Nephron progenitor cell (in vitro differentiated cells): Measurements from ENCODE around the gene LRRC66.

Experiments used
- DNase-seq: peaks from one replicate; pipeline ENCODE4 v3.0.0; 2021
- H3K27ac Mint-ChIP-seq: 2 replicates; pipeline ENCODE4 v1.8.0; 2021; ENCODE audit warnings: mild to moderate bottlenecking, moderate library complexity, mixed read lengths
- H3K27me3 Mint-ChIP-seq: 2 replicates; pipeline ENCODE4 v1.8.0; 2021; ENCODE audit warnings: mild to moderate bottlenecking, low read depth, mixed read lengths; ENCODE audit not compliant: poor library complexity
- H3K36me3 Mint-ChIP-seq: 2 replicates; pipeline ENCODE4 v1.8.0; 2021; ENCODE audit warnings: low read depth, mixed read lengths
- H3K4me1 Mint-ChIP-seq: 2 replicates; pipeline ENCODE4 v1.8.0; 2021; ENCODE audit warnings: mixed read lengths
- H3K4me3 Mint-ChIP-seq: 2 replicates; pipeline ENCODE4 v1.8.0; 2021; ENCODE audit warnings: mild to moderate bottlenecking, moderate library complexity, mixed read lengths
- H3K9me3 Mint-ChIP-seq: 2 replicates; pipeline ENCODE4 v1.8.0; 2021; ENCODE audit warnings: mild to moderate bottlenecking, moderate library complexity, mixed read lengths
- TF ChIP-seq, protein P1 (sequence below): fragments of 200-600 bp; sonication (generic); IDR thresholded peaks from 2 replicates; pipeline ENCODE4 v1.5.0; 2021; ENCODE audit warnings: antibody characterized with exemption

The LRRC66 gene

DNA sequence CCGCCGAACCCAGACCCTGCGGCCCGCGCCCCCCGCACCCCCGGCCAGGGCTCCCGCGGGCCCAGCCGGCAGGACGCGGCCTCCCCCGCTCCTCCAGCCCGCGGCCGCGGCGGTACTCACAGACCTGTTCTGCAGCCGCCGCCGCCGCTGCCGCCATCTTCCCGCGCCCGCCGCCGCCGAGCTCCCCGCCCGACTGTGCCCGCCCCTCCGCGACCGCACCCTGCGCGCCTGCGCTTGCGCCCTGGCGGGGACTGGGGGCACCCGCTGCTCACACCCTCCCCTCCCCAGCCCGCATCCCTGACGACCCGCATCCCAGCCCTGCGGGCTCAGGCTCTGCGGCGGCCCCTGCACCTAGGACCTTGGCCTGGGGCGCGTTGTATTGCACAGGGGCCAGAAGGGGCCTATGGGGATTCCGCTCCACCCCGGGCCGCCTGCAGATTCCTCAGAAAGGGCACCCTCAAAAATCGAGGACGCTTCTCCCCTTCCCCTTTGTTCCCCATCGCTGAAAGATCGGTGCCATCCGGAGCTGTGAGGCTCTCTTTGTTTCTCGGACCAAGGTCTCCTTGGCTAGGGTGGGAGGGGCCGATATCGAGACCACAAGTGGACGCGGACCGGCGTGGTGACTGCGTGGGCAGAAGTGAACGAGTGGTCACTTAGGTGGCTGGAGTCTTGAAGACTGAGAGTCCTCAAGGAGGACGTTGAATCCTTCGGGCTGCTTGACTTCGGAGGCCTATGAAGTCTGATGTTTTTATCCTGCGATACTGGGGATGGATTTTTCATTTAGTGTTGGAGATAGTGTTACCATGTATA is 18.1 kb upstream of the LRRC66 start, which contains the start of gene SGCB:
SGCB (minus strand) TSS at position 197 of the 810 bp plus-strand sequence; CDS start at position 157, 40 bp downstream.
- H3K9me3 Mint-ChIP-seq, result no peaks in the 10 kb centered on the region
- peak within 1 kb of the TSS; percentile 94 for H3K4me3 Mint-ChIP-seq
- peak within 1 kb of the TSS; percentile 78 for H3K27ac Mint-ChIP-seq
- peak; percentile 85 for DNase-seq
- TF ChIP-seq, protein P1, sequence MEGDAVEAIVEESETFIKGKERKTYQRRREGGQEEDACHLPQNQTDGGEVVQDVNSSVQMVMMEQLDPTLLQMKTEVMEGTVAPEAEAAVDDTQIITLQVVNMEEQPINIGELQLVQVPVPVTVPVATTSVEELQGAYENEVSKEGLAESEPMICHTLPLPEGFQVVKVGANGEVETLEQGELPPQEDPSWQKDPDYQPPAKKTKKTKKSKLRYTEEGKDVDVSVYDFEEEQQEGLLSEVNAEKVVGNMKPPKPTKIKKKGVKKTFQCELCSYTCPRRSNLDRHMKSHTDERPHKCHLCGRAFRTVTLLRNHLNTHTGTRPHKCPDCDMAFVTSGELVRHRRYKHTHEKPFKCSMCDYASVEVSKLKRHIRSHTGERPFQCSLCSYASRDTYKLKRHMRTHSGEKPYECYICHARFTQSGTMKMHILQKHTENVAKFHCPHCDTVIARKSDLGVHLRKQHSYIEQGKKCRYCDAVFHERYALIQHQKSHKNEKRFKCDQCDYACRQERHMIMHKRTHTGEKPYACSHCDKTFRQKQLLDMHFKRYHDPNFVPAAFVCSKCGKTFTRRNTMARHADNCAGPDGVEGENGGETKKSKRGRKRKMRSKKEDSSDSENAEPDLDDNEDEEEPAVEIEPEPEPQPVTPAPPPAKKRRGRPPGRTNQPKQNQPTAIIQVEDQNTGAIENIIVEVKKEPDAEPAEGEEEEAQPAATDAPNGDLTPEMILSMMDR, result no peak
- H3K36me3 Mint-ChIP-seq, result peaks cover 23% of the 10 kb centered on the region
- H3K27me3 Mint-ChIP-seq, result peaks cover 28% of the 10 kb centered on the region
- peaks cover 36% of the 10 kb centered on the region for H3K4me1 Mint-ChIP-seq

DNA sequence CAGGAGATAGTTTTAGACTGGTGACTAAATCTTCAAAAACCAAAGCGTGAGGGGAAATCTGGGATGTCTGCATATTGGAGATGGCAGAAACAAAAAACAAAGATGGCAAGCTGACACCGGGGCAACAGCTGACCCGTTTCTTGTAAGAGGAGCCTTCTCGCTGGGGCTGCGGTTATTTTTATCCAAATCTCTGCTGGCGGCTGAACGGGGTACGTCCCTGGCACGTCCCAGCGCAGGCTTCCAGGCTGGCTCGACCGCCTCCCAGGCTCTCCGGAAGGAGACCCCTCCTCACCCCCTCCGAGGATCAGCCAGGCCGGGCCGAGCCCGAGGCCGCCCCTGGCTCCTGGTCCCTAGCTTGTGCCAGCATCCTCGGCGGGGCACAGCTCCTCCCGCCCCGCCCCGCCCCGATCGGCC is 17.5 kb upstream of the LRRC66 start:
- peaks cover 28% of the 10 kb centered on the region for H3K27me3 Mint-ChIP-seq
- peak overlapping the region; percentile 10 for H3K27ac Mint-ChIP-seq
- no peaks in the 10 kb centered on the region for H3K9me3 Mint-ChIP-seq
- peaks cover 36% of the 10 kb centered on the region for H3K4me1 Mint-ChIP-seq
- peaks cover 24% of the 10 kb centered on the region for H3K36me3 Mint-ChIP-seq
- peak overlapping the region; percentile 94 for H3K4me3 Mint-ChIP-seq
- no peak for DNase-seq
- TF ChIP-seq, protein P1, result no peak

DNA sequence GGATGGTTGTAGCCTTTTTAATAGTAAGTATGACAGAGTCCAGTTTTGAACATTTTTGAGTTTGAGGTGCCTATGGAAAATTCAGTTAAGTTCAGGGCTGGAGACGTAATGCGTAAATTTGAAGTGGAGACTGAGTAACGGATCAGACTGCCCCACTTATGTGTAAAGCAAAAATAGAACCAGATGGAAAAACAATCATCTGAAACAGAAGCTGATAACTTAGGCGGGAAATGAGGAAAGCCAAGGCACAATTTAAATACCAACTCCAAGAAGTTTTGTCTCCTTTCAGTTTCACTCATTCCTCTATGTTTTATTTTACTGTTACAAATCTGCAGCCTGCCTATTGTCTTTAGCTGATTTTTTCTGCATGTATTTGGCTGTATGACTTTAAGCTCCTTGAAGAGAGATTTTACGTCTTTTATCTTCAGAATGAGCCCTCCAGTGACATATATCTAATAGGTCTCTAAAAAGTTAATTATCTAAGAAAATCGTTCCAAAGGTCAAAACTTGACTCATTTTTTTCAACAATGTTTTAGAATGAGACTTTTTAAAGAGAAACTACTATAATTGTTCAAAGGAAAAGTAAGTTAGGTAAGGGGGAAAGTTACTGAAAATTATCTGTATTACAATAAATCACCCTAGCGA is 16.8 kb upstream of the LRRC66 start:
- peaks cover 29% of the 10 kb centered on the region for H3K36me3 Mint-ChIP-seq
- no peak overlapping the region for H3K27ac Mint-ChIP-seq
- DNase-seq, result no peak
- peaks cover 36% of the 10 kb centered on the region for H3K4me1 Mint-ChIP-seq
- peaks cover 24% of the 10 kb centered on the region for H3K27me3 Mint-ChIP-seq
- TF ChIP-seq, protein P1, result no peak
- no peaks in the 10 kb centered on the region for H3K9me3 Mint-ChIP-seq
- peak overlapping the region; percentile 94 for H3K4me3 Mint-ChIP-seq

DNA sequence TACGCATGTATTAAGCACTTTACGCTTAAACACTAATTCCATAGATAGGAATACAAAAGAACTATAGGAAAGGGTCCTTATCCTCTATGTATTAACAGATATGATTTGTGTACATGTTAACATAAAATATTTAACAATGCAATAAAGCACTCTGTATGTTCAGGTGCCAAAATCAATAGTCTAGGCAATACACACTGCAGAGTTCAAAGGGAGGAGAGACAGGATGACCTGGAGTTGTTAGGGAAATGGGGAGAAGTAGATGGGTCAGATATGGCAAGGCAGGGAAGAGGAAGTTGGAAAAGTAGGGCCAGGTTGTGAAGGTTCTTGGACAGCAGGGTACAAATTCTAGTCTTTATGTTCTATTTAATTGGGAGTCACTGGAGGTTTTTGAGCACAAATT is 15.0 kb upstream of the LRRC66 start:
- no peaks in the 10 kb centered on the region for H3K9me3 Mint-ChIP-seq
- peak overlapping the region; percentile 46 for H3K4me3 Mint-ChIP-seq
- DNase-seq, result no peak
- H3K36me3 Mint-ChIP-seq, result peaks cover 47% of the 10 kb centered on the region
- no peak overlapping the region for H3K27ac Mint-ChIP-seq
- peaks cover 36% of the 10 kb centered on the region for H3K4me1 Mint-ChIP-seq
- TF ChIP-seq, protein P1, result no peak
- H3K27me3 Mint-ChIP-seq, result peaks cover 11% of the 10 kb centered on the region

DNA sequence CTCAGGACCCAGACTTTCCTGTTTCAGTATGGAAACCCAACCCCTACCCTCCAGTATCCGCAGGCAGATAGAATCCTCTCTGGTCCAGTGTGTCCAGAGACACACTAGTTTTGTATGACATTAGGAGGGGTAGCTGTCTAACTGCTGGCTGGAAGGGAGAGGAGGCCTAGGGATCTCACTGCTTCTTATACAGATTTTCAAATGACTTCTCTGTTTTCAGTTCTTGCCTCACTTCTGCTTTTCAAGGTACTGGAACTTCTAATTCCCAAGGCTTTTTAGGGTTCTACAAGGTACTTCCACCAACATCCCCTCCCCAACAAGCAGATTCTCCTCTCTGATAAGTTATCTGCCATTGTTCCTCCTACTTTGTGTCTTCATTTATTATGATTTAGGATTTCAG is 11.8 kb upstream of the LRRC66 start:
- Mint-ChIP-seq H3K36me3 (peaks cover 77% of the 10 kb centered on the region), H3K4me1 (peaks cover 23% of the 10 kb centered on the region), H3K27ac (peak overlapping the region; percentile 6), H3K9me3 (no peaks in the 10 kb centered on the region), H3K4me3 (no peak overlapping the region), H3K27me3 (peaks cover 4% of the 10 kb centered on the region)
- no peak for DNase-seq
- TF ChIP-seq, protein P1, result no peak
